ENCODE data around the gene FAM3D. TPM values are rescaled to one million over a fixed set of nuclear protein-coding genes. Genes with fewer than 3 reads are reported as not detected.
"Not testable (repeated sequence)": the region's sequence is repeated elsewhere in the genome, so short reads cannot be mapped to it uniquely, and the experiment has no call there.

The FAM3D gene
- not detected in 2 replicates for total RNA-seq (2014; rRNA removed; shearing (Covaris generic))
- not detected in 2 replicates for polyA plus RNA-seq (2014; cell fraction: nucleus; rRNA removed)

GRCh38 chr3:58666683-58667082, at the start of gene FAM3D:
FAM3D (minus strand) TSS chr3:58666774; CDS start chr3:58655563, 11,211 bp downstream.
- no peak for DNase-seq (ENCODE audit: extremely low read depth, low read depth)

- no peak for DNase-seq (ENCODE audit: extremely low read depth, low read depth)
Observed at GRCh38 chr3:58713715-58714401, 47.3 kb upstream of the FAM3D start.

- DNase-seq (ENCODE audit: extremely low read depth, low read depth) = no peak
Observed at GRCh38 chr3:58711871-58712270, 45.3 kb upstream of the FAM3D start.

GRCh38 chr3:58708983-58709382, 42.4 kb upstream of the FAM3D start:
- not testable (repeated sequence) for DNase-seq (ENCODE audit: extremely low read depth, low read depth)

- no peak for DNase-seq (ENCODE audit: extremely low read depth, low read depth)
Observed at GRCh38 chr3:58708116-58708791, 41.7 kb upstream of the FAM3D start.

- DNase-seq (ENCODE audit: extremely low read depth, low read depth) = no peak
Observed at GRCh38 chr3:58707390-58707930, 40.9 kb upstream of the FAM3D start.

GRCh38 chr3:58706395-58707167, 40.0 kb upstream of the FAM3D start:
- DNase-seq (ENCODE audit: extremely low read depth, low read depth) = no peak

- no peak for DNase-seq (ENCODE audit: extremely low read depth, low read depth)
Observed at GRCh38 chr3:58704745-58705144, 38.2 kb upstream of the FAM3D start.

- not testable (repeated sequence) for DNase-seq (ENCODE audit: extremely low read depth, low read depth)
Observed at GRCh38 chr3:58704304-58704703, 37.7 kb upstream of the FAM3D start.

GRCh38 chr3:58698246-58698645, 31.7 kb upstream of the FAM3D start:
- DNase-seq (ENCODE audit: extremely low read depth, low read depth) = no peak

GRCh38 chr3:58697561-58697960, 31.0 kb upstream of the FAM3D start:
- no peak for DNase-seq (ENCODE audit: extremely low read depth, low read depth)

GRCh38 chr3:58696813-58697212, 30.2 kb upstream of the FAM3D start:
- DNase-seq (ENCODE audit: extremely low read depth, low read depth) = not testable (repeated sequence)

- no peak for DNase-seq (ENCODE audit: extremely low read depth, low read depth)
Observed at GRCh38 chr3:58696093-58696492, 29.5 kb upstream of the FAM3D start.

GRCh38 chr3:58695284-58695683, 28.7 kb upstream of the FAM3D start:
- DNase-seq (ENCODE audit: extremely low read depth, low read depth) = not testable (repeated sequence)

GRCh38 chr3:58693940-58694850, 27.6 kb upstream of the FAM3D start:
- DNase-seq (ENCODE audit: extremely low read depth, low read depth) = no peak

GRCh38 chr3:58692484-58692883, 25.9 kb upstream of the FAM3D start:
- DNase-seq (ENCODE audit: extremely low read depth, low read depth) = no peak

GRCh38 chr3:58691997-58692396, 25.4 kb upstream of the FAM3D start:
- DNase-seq (ENCODE audit: extremely low read depth, low read depth) = no peak

- no peak for DNase-seq (ENCODE audit: extremely low read depth, low read depth)
Observed at GRCh38 chr3:58690490-58690889, 23.9 kb upstream of the FAM3D start.

GRCh38 chr3:58688574-58688973, 22.0 kb upstream of the FAM3D start:
- no peak for DNase-seq (ENCODE audit: extremely low read depth, low read depth)

GRCh38 chr3:58686847-58687246, 20.3 kb upstream of the FAM3D start:
- DNase-seq (ENCODE audit: extremely low read depth, low read depth) = no peak

Measured in NCI-H460 (cell line).